ENCODE measurements around the gene RALY.

The RALY gene

GRCh38 chr20:34008477-34008876 is 14.8 kb downstream of the RALY start:
- Histone ChIP-seq H3K9me2 (replicated peaks; ENCODE audit: control insufficient read depth, low read length) (no peaks in the 10 kb centered on the region), H4K20me1 (ENCODE audit: control insufficient read depth, insufficient read depth, low read depth, low read length) (peaks cover 54% of the 10 kb centered on the region), H3F3A (ENCODE audit: control insufficient read depth, insufficient read depth) (no peaks in the 10 kb centered on the region), H3K27me3 (ENCODE audit: control insufficient read depth, low read length) (no peaks in the 10 kb centered on the region), H3K27ac (ENCODE audit: low read depth, low read length) (no peak overlapping the region), H3K4me2 (ENCODE audit: low read length) (no peak overlapping the region), H3K9me3 (ENCODE audit: control insufficient read depth, insufficient read depth, low read length) (no peaks in the 10 kb centered on the region), H3K79me2 (ENCODE audit: control insufficient read depth, low read length) (peaks cover 98% of the 10 kb centered on the region), H3K36me3 (ENCODE audit: control insufficient read depth, low read length) (peaks cover 10% of the 10 kb centered on the region; the same call in 1 of the 2 replicates), H3K4me3 (ENCODE audit: low read length) (no peak overlapping the region), H3K4me1 (ENCODE audit: control insufficient read depth, low read length) (no peaks in the 10 kb centered on the region)
- TF ChIP-seq EZH2phosphoT487 (IDR thresholded peaks at IDR 0.05; ENCODE audit: borderline replicate concordance, low read length) (no peak), CTCF (IDR thresholded peaks at IDR 0.05; ENCODE audit: low read depth, low read length, poor library complexity, severe bottlenecking) (no peak)

GRCh38 chr20:34010405-34010931 is 16.8 kb downstream of the RALY start:
- Histone ChIP-seq H3K79me2 (ENCODE audit: control insufficient read depth, low read length) (peaks cover 96% of the 10 kb centered on the region), H3K4me3 (ENCODE audit: low read length) (no peak overlapping the region), H3K4me1 (ENCODE audit: control insufficient read depth, low read length) (no peaks in the 10 kb centered on the region), H3K27ac (ENCODE audit: low read depth, low read length) (no peak overlapping the region), H3K27me3 (ENCODE audit: control insufficient read depth, low read length) (no peaks in the 10 kb centered on the region), H3K9me3 (ENCODE audit: control insufficient read depth, insufficient read depth, low read length) (no peaks in the 10 kb centered on the region), H3F3A (ENCODE audit: control insufficient read depth, insufficient read depth) (no peaks in the 10 kb centered on the region), H3K4me2 (ENCODE audit: low read length) (no peak overlapping the region), H4K20me1 (ENCODE audit: control insufficient read depth, insufficient read depth, low read depth, low read length) (peaks cover 51% of the 10 kb centered on the region), H3K36me3 (ENCODE audit: control insufficient read depth, low read length) (peaks cover 13% of the 10 kb centered on the region), H3K9me2 (replicated peaks; ENCODE audit: control insufficient read depth, low read length) (no peaks in the 10 kb centered on the region)
- TF ChIP-seq EZH2phosphoT487 (IDR thresholded peaks at IDR 0.05; ENCODE audit: borderline replicate concordance, low read length) (no peak), CTCF (IDR thresholded peaks at IDR 0.05; ENCODE audit: low read depth, low read length, poor library complexity, severe bottlenecking) (no peak)

- Histone ChIP-seq H4K20me1 (ENCODE audit: control insufficient read depth, insufficient read depth, low read depth, low read length) (peaks cover 58% of the 10 kb centered on the region), H3F3A (ENCODE audit: control insufficient read depth, insufficient read depth) (no peaks in the 10 kb centered on the region), H3K27ac (ENCODE audit: low read depth, low read length) (no peak overlapping the region), H3K36me3 (ENCODE audit: control insufficient read depth, low read length) (peaks cover 11% of the 10 kb centered on the region), H3K79me2 (ENCODE audit: control insufficient read depth, low read length) (peaks cover 96% of the 10 kb centered on the region), H3K4me2 (ENCODE audit: low read length) (no peak overlapping the region), H3K4me3 (ENCODE audit: low read length) (no peak overlapping the region), H3K9me3 (ENCODE audit: control insufficient read depth, insufficient read depth, low read length) (no peaks in the 10 kb centered on the region), H3K4me1 (ENCODE audit: control insufficient read depth, low read length) (no peaks in the 10 kb centered on the region), H3K9me2 (replicated peaks; ENCODE audit: control insufficient read depth, low read length) (no peaks in the 10 kb centered on the region), H3K27me3 (ENCODE audit: control insufficient read depth, low read length) (no peaks in the 10 kb centered on the region)
- no peak for TF ChIP-seq EZH2phosphoT487 (IDR thresholded peaks at IDR 0.05; ENCODE audit: borderline replicate concordance, low read length)
- no peak for TF ChIP-seq CTCF (IDR thresholded peaks at IDR 0.05; ENCODE audit: low read depth, low read length, poor library complexity, severe bottlenecking)
Measured at GRCh38 chr20:34011275-34011674, 17.6 kb downstream of the RALY start.

Data from DOHH2 (cell line).